CD8-positive, alpha-beta memory T cell (primary cell): ENCODE results near the gene AIMP2. TPM values are rescaled to one million over a fixed set of nuclear protein-coding genes. Genes with fewer than 3 reads are reported as not detected.
"Not testable (repeated sequence)": the region's sequence is repeated elsewhere in the genome, so short reads cannot be mapped to it uniquely, and the experiment has no call there.

Experiments
- CTCF ChIA-PET: fragments of 350-600 bp; sonication (Branson Sonifier 250); formaldehyde crosslinking; loops from one replicate; lab custom pipeline; 2021; ENCODE audit warnings: antibody characterized with exemption; lab: Charles Lee
- POLR2A ChIA-PET: fragments of 350-600 bp; sonication (Branson Sonifier 250); formaldehyde crosslinking; loops from one replicate; lab custom pipeline; 2021; ENCODE audit warnings: antibody characterized with exemption; lab: Charles Lee
- DNase-seq, 5 donors: peaks; one replicate each; pipeline versions ENCODE4 v3.0.0 to v3.0.0-alpha.2; 2020 to 2022; ENCODE audit warnings: mixed read lengths in 1 of 5
- H3K27ac ChIP-seq: one replicate; pipeline ENCODE4 v1.7.0; 2013; ENCODE audit warnings: low read depth, mild to moderate bottlenecking, low read length, moderate library complexity
- H3K27me3 ChIP-seq: 2 replicates; pipeline ENCODE4 v1.7.0; 2013; ENCODE audit warnings: low read length, mild to moderate bottlenecking; ENCODE audit not compliant: insufficient read depth, poor library complexity, severe bottlenecking
- H3K36me3 ChIP-seq: 2 replicates; pipeline ENCODE4 v1.7.0; 2013; ENCODE audit warnings: mild to moderate bottlenecking, low read length, moderate library complexity; ENCODE audit not compliant: insufficient read depth
- H3K4me1 ChIP-seq: 2 replicates; pipeline ENCODE4 v1.7.0; 2013; ENCODE audit warnings: mild to moderate bottlenecking, low read length, moderate library complexity; ENCODE audit not compliant: insufficient read depth
- H3K4me3 ChIP-seq: 2 replicates; pipeline ENCODE4 v1.7.0; 2013; ENCODE audit warnings: mild to moderate bottlenecking, low read length
- H3K9me3 ChIP-seq: 2 replicates; pipeline ENCODE4 v1.7.0; 2013; ENCODE audit warnings: mild to moderate bottlenecking, low read length
- H3K27ac Mint-ChIP-seq, 8 donors: one replicate each; pipeline ENCODE4 v1.8.0; 2020 to 2021; ENCODE audit warnings: mixed read lengths in 8 of 8, mild to moderate bottlenecking in 6 of 8, inconsistent platforms in 3 of 8, moderate library complexity in 3 of 8
- H3K27me3 Mint-ChIP-seq, 2 donors: one replicate each; pipeline ENCODE4 v1.8.0; 2020 to 2021; ENCODE audit warnings: mixed read lengths in 2 of 2, mild to moderate bottlenecking in 1 of 2, moderate library complexity in 1 of 2
- H3K36me3 Mint-ChIP-seq, 3 donors: one replicate each; pipeline ENCODE4 v1.8.0; 2020 to 2021; ENCODE audit warnings: mixed read lengths in 3 of 3, inconsistent platforms in 1 of 3, mild to moderate bottlenecking in 1 of 3
- H3K4me1 Mint-ChIP-seq, 3 donors: one replicate each; pipeline ENCODE4 v1.8.0; 2020 to 2021; ENCODE audit warnings: mixed read lengths in 3 of 3, inconsistent platforms in 1 of 3, mild to moderate bottlenecking in 1 of 3
- H3K4me3 Mint-ChIP-seq, 7 donors: one replicate each; pipeline ENCODE4 v1.8.0; 2020 to 2021; ENCODE audit warnings: mixed read lengths in 7 of 7, mild to moderate bottlenecking in 6 of 7, moderate library complexity in 4 of 7, inconsistent platforms in 2 of 7
- H3K9me3 Mint-ChIP-seq, 5 donors: one replicate each; pipeline ENCODE4 v1.8.0; 2020 to 2022; ENCODE audit warnings: mixed read lengths in 5 of 5, mild to moderate bottlenecking in 3 of 5, moderate library complexity in 2 of 5, inconsistent platforms in 1 of 5
- polyA plus RNA-seq: library from polyadenylated mRNA; unstranded; fragments of 300-500 nt; fragmentation: Illumina TruSeq; gene quantifications from one replicate; pipeline ENCODE4 v1.2.3, GENCODE V29; 2021
- total RNA-seq, 2 experiments: library from RNA; stranded (reverse); gene quantifications; one replicate each; pipeline ENCODE4 v1.2.3, GENCODE V29; 2021

The AIMP2 gene
- total and polyA plus RNA-seq, 3 experiments from 2014 or later: 22.4 to 82.5 (median 80.0) TPM

DNA sequence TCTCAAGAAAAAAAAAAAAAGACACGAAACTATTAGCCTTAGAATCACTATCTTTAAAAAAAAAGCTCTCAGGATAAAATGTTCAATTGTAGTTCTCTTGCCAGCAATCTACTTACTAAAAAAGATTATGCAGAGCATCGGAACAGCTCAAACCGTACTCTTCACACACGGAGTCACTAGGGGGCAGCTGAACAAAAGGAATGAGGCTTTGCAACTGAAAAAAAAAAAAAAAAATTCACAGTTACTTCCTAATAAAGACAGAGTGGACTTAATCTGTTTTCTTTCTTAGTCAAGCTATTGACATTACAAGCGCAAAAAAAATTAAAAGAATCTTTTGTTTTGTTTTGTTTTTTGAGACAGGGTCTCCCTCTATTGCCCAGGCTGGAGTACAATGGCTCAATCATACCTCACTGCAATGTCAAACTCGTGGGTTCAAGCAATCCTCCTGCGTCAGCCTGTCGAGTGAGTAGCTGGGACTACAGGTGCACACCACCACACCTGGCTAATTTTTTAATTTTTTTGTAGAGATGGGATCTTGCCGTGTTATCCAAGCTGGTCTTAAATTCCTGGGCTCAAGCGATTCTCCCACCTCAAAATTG lies 11.8 kb upstream of the AIMP2 start:
- POLR2A ChIA-PET: interaction anchor here (0.6 to 1.4 kb wide), 3 partner anchors 11 to 30 kb away, joined by 3 to 11 read pairs (median 4); partner anchors contain the start of genes AIMP2 and PMS2

DNA sequence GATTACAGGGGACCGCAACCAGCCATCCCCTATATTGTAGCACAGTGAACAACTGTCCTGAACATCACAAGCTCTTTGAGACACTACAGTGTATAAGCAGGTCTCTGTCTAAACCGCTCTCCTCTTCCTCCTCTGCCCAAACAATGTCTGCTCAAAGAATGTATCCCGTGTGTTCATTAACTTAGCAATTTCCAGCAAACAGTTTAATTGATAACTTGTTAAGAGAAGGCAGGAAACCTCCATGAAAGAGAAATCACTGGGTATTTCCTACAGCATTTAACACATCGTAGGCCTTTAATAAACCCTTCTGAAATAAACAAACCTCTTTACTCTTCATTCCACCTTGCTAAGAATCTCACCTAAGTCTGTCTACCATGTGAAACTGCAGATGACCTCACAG lies 1.7 kb upstream of the AIMP2 start:
- Mint-ChIP-seq H3K4me3 (peak overlapping the region; percentile 60 to 83 (median 70)), H3K27me3 (no peaks in the 10 kb centered on the region), H3K36me3 (peaks cover 0 to 37% (median 2%) of the 10 kb centered on the region in 3 donors), H3K4me1 (peaks cover 24 to 42% (median 36%) of the 10 kb centered on the region in 3 donors), H3K9me3 (no peaks in the 10 kb centered on the region), H3K27ac (peak overlapping the region in 6 of 8 donors; percentile 1 to 85 (median 64))
- Histone ChIP-seq H3K27ac (no peak overlapping the region), H3K9me3 (no peaks in the 10 kb centered on the region), H3K36me3 (no peaks in the 10 kb centered on the region), H3K27me3 (no peaks in the 10 kb centered on the region), H3K4me1 (peaks cover 6% of the 10 kb centered on the region), H3K4me3 (no peak overlapping the region)
- CTCF ChIA-PET: interaction anchor here (1.2 to 3.2 kb wide), 3 partner anchors 10 to 99 kb away, joined by 3 to 15 read pairs (median 14); no protein-coding TSS in a partner anchor
- DNase-seq: no peak
- POLR2A ChIA-PET: no interaction called here

More for the DNA sequence above, 11.8 kb upstream of the AIMP2 start:
- H3K36me3 Mint-ChIP-seq: peaks cover 5 to 71% (median 8%) of the 10 kb centered on the region in 3 donors
- no peaks in the 10 kb centered on the region for H3K4me1 ChIP-seq
- H3K27ac ChIP-seq: no peak overlapping the region
- no peaks in the 10 kb centered on the region for H3K9me3 Mint-ChIP-seq
- H3K27ac Mint-ChIP-seq: peak overlapping the region in 2 of 8 donors; percentile 21 to 64
- peaks cover 0 to 3% (median 0%) of the 10 kb centered on the region in 3 donors for H3K4me1 Mint-ChIP-seq
- peaks cover 10% of the 10 kb centered on the region for H3K36me3 ChIP-seq
- DNase-seq: peak; percentile 19 to 67 (median 50)
- no peaks in the 10 kb centered on the region for H3K27me3 Mint-ChIP-seq
- no peaks in the 10 kb centered on the region for H3K9me3 ChIP-seq
- CTCF ChIA-PET: interaction anchor here (0.6 to 2.2 kb wide), 15 partner anchors 9 to 439 kb away, joined by 3 to 18 read pairs (median 4); partner anchors contain the start of genes AIMP2 and PMS2
- no peak overlapping the region for H3K4me3 ChIP-seq
- H3K4me3 Mint-ChIP-seq: no peak overlapping the region
- no peaks in the 10 kb centered on the region for H3K27me3 ChIP-seq

- H3K9me3 Mint-ChIP-seq, H3K27me3 Mint-ChIP-seq, H3K4me1 ChIP-seq, H3K36me3 ChIP-seq, H3K27me3 ChIP-seq, H3K9me3 ChIP-seq, H3K4me3 ChIP-seq, DNase-seq: not testable (repeated sequence)
- H3K27ac ChIP-seq: peak overlapping the region; percentile 88
- Mint-ChIP-seq H3K27ac (peak overlapping the region in 7 of 8 donors; percentile 1 to 97 (median 84)), H3K4me1 (peaks cover 29 to 48% (median 43%) of the 10 kb centered on the region in 3 donors), H3K36me3 (peaks cover 0 to 40% (median 2%) of the 10 kb centered on the region in 3 donors), H3K4me3 (peak overlapping the region; percentile 75 to 98 (median 94))
- ChIA-PET CTCF (interaction anchor here (0.9 to 3.2 kb wide), 7 partner anchors 10 to 315 kb away, joined by 3 to 15 read pairs (median 4); no protein-coding TSS in a partner anchor), POLR2A (interaction anchor here (1.8 kb wide), 1 partner anchor 11 kb away, joined by 11 read pairs; no protein-coding TSS in a partner anchor)
These were observed 1.1 kb upstream of the AIMP2 start for GRCh38 chr7:6007835-6008590.

DNA sequence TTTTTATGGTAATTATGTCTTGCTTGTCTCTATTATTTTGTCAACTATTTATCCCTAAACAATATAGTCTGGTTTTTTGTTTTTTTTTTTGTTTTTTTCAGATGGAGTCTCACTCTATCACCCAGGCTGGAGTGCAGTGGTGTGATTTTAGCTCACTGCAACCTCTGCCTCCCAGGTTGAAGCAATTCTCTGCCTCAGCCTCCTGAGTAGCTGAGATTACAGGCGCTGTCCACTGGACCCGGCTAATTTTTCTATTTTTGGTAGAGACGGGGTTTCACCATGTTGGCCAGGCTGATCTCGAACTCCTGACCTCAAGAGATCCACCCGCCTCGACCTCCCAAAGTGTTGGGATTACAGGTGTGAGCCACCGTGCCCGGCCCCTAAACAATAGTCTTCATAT lies 1.3 kb downstream of the AIMP2 start:
- H3K4me1 ChIP-seq, H3K9me3 Mint-ChIP-seq, H3K4me3 ChIP-seq, H3K27me3 Mint-ChIP-seq, H3K36me3 ChIP-seq, H3K9me3 ChIP-seq, DNase-seq, H3K27me3 ChIP-seq, H3K27ac ChIP-seq, POLR2A ChIA-PET: not testable (repeated sequence)
- Mint-ChIP-seq H3K27ac (peak overlapping the region in 7 of 8 donors; percentile 15 to 90 (median 82)), H3K4me3 (peak overlapping the region; percentile 54 to 95 (median 91)), H3K4me1 (peaks cover 31 to 57% (median 43%) of the 10 kb centered on the region in 3 donors), H3K36me3 (peaks cover 0 to 35% (median 0%) of the 10 kb centered on the region in 3 donors)
- CTCF ChIA-PET: interaction anchor here (2.9 kb wide), 1 partner anchor 13 kb away, joined by 15 read pairs; no protein-coding TSS in a partner anchor

DNA sequence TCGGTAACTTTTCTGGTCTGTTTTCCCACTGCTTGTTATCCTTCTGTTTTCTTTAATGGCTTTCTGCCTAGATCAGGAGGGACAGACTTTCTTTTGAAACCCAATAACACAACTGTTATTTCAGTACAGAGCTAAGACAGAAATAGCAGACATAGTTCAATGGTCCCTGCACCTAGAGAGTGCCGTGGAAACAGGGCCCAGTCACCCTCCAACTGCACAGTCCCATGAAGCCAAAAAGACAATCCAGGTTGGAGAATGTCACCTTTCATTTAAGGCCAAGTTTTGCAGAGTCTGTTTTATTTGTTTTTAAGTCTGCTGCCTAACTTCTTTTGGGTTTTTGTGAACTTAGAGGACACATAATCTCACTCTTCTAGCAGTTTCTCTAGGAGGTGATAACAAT lies 2.5 kb downstream of the AIMP2 start:
- no peak overlapping the region for H3K27ac ChIP-seq
- H3K9me3 Mint-ChIP-seq: no peaks in the 10 kb centered on the region

DNA sequence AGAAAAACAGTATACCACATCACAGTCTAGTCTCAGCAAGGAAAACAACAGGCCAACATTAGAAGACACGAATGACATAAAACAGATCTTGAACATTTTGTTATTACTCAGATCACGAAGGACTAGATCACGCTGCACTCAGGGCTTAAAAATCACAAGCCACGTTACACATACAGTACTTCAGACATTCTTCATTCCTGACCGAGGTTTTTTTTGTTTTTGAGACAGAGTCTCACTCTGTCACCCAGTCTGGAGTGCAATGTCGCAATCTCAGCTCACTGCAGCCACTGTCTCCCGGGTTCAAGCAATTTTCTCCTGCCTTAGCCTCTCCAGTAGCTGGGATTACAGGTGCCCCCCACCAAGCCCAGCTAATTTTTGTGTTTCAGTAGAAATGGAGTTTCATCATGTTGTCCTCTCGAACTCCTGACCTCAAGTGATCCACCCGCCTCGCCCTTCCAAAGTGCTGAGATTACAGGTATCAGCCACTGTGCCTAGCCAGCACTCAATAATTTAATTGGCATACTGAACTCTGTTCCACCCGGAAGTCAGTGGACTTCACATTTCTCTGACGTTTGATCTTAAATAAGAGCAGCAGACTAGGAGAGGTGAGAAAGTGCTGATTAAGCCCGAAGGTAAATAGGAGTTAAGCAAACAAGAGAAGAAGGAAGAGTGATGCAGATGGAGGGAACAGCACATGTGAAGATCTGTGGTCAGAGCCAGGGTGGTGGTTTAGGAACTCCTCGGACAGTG lies 3.5 kb downstream of the AIMP2 start:
- Histone ChIP-seq H3K27ac (no peak overlapping the region), H3K27me3 (no peaks in the 10 kb centered on the region), H3K4me1 (peaks cover 6% of the 10 kb centered on the region), H3K9me3 (no peaks in the 10 kb centered on the region), H3K36me3 (peaks cover 19% of the 10 kb centered on the region), H3K4me3 (no peak overlapping the region)
- Mint-ChIP-seq H3K4me3 (peak overlapping the region in 2 of 7 donors; percentile 13 to 48), H3K27me3 (no peaks in the 10 kb centered on the region), H3K9me3 (no peaks in the 10 kb centered on the region), H3K27ac (peak overlapping the region in 5 of 8 donors; percentile 23 to 88 (median 56)), H3K36me3 (peaks cover 0 to 48% (median 0%) of the 10 kb centered on the region in 3 donors), H3K4me1 (peaks cover 27 to 47% (median 35%) of the 10 kb centered on the region in 3 donors)
- DNase-seq: no peak
- CTCF ChIA-PET: no interaction called here
- POLR2A ChIA-PET: no interaction called here

More for the DNA sequence above, 2.5 kb downstream of the AIMP2 start:
- peak overlapping the region in 1 of 7 donors; percentile 91 for H3K4me3 Mint-ChIP-seq
- H3K27me3 Mint-ChIP-seq: no peaks in the 10 kb centered on the region
- H3K36me3 Mint-ChIP-seq: peaks cover 0 to 39% (median 0%) of the 10 kb centered on the region in 3 donors
- H3K4me1 Mint-ChIP-seq: peaks cover 31 to 55% (median 39%) of the 10 kb centered on the region in 3 donors
- no peaks in the 10 kb centered on the region for H3K9me3 ChIP-seq
- no peak overlapping the region for H3K4me3 ChIP-seq
- ChIA-PET CTCF (no interaction called here), POLR2A (no interaction called here)
- no peak for DNase-seq
- no peaks in the 10 kb centered on the region for H3K27me3 ChIP-seq
- peaks cover 14% of the 10 kb centered on the region for H3K36me3 ChIP-seq
- peak overlapping the region in 2 of 8 donors; percentile 56 to 88 for H3K27ac Mint-ChIP-seq
- peaks cover 6% of the 10 kb centered on the region for H3K4me1 ChIP-seq

- no peaks in the 10 kb centered on the region for H3K9me3 Mint-ChIP-seq
- ChIA-PET CTCF (interaction anchor here (0.9 kb wide), 1 partner anchor 8 kb away, joined by 3 read pairs; no protein-coding TSS in a partner anchor), POLR2A (no interaction called here)
- H3K27me3 Mint-ChIP-seq: peaks cover 0 to 2% of the 10 kb centered on the region in 2 donors
- Histone ChIP-seq H3K4me3 (no peak overlapping the region), H3K27ac (peak overlapping the region; percentile 56), H3K36me3 (peaks cover 22% of the 10 kb centered on the region), H3K27me3 (no peaks in the 10 kb centered on the region), H3K4me1 (no peaks in the 10 kb centered on the region), H3K9me3 (no peaks in the 10 kb centered on the region)
- H3K4me1 Mint-ChIP-seq: peaks cover 14 to 28% (median 19%) of the 10 kb centered on the region in 3 donors
- no peak for DNase-seq
- peaks cover 0 to 66% (median 2%) of the 10 kb centered on the region in 3 donors for H3K36me3 Mint-ChIP-seq
- H3K27ac Mint-ChIP-seq: peak overlapping the region in 1 of 8 donors; percentile 46
- no peak overlapping the region for H3K4me3 Mint-ChIP-seq
These were observed 7.0 kb downstream of the AIMP2 start for GRCh38 chr7:6015917-6016652.
